H54 (cell line): ENCODE results near the gene CFAP74.

Source experiments
- DNase-seq: peaks from one replicate; pipeline ENCODE4 v3.0.0; 2011; ENCODE audit warnings: low spot score, mixed read lengths; ENCODE audit not compliant: insufficient read length
- FAIRE-seq: peaks from 3 replicates; lab custom pipeline; 2011; peaks lifted over from hg19 to GRCh38; lab: Jason Lieb, UNC
- POLR2A ChIP-seq: IDR thresholded peaks from 2 replicates; pipeline ENCODE4 v1.6.1; 2011; ENCODE audit warnings: low read depth, mild to moderate bottlenecking, low read length

The CFAP74 gene

GRCh38 chr1:1920608-1921458 lies 82.8 kb downstream of the CFAP74 start:
- FAIRE-seq = no peak
- no peak for DNase-seq
- TF ChIP-seq POLR2A = no peak

GRCh38 chr1:1920057-1920607 lies 83.5 kb downstream of the CFAP74 start:
- FAIRE-seq = no peak
- DNase-seq = no peak

DNA sequence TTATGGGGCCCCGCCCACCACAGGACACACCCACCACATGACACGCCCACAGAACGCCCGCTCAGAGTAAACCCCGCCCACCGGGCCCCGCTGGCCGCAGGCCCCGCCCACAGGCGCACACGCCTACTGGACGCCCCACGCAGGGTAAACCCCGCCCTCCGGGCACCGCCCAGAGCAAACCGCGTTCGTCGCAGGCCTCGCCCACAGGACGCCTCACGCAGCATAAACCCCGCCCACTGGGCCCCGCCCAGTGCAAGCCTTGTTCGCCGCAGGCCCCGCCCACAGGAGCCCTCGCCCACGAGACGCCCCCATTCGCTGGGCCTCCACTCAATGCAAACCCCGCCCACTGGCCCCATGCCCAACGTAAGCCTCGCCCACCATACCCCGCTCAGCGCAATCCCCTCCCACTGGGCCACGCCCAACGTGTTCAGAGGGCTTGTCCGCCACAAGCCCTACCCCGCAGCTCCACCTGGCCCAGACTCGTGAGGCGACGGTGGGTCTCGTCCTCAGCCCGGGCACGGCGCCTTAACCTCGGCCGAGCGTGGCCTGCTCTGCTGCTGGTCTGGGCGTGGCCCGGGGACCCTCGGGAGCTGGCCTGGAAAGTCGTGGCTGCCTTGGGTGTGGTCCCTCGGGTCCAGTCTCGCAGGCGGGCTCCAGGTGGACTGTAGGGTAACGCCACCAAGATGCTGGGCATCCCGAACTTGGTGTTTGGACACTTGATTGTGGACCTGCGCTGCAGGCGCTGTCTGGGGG lies 84.1 kb downstream of the CFAP74 start:
- no peak for TF ChIP-seq POLR2A
- peak; percentile 87 for DNase-seq
- FAIRE-seq = peak; percentile 66

More at GRCh38 chr1:1920057-1920607, 83.5 kb downstream of the CFAP74 start:
- no peak for TF ChIP-seq POLR2A

DNA sequence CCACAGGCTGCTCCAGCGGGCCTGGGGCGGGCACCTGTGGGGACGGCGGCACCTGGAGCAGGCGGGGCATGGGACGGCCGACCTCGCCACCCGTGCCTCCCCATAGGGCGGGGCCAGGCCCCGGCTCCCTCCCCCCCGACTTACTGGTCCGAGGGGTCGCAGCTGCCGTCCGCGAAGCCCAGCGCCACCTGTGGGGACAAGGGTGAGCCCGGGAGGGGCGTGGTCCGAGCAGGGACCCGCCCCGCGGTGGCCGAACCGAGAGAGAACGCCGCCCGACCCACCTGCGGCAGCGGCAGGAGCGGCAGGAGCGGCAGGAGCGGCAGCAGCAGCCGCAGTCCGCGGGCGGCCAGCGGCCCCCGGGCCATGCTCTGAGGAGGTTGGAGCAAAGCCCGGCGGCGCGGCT lies 84.7 kb downstream of the CFAP74 start, which contains the start of gene TMEM52:
Gene TMEM52 (minus strand): TSS at position 379 of the 403 bp plus-strand sequence. CDS start 14 bp downstream, at position 365.
- no peak for FAIRE-seq
- peak; percentile 35 for DNase-seq
- TF ChIP-seq POLR2A = no peak

GRCh38 chr1:1917995-1918900 lies 85.3 kb downstream of the CFAP74 start:
- no peak for DNase-seq
- no peak for TF ChIP-seq POLR2A
- no peak for FAIRE-seq

GRCh38 chr1:1917304-1917976 lies 86.1 kb downstream of the CFAP74 start:
- no peak for DNase-seq
- no peak for FAIRE-seq
- no peak for TF ChIP-seq POLR2A

- no peak for TF ChIP-seq POLR2A
- FAIRE-seq (no peak), DNase-seq (no peak)
Observed at GRCh38 chr1:1916851-1917251, 86.7 kb downstream of the CFAP74 start.

- FAIRE-seq (no peak), DNase-seq (no peak)
- no peak for TF ChIP-seq POLR2A
Observed at GRCh38 chr1:1915911-1916840, 87.4 kb downstream of the CFAP74 start.

GRCh38 chr1:1914971-1915692 lies 88.5 kb downstream of the CFAP74 start, which contains the start of gene CALML6:
CALML6 (plus strand) TSS chr1:1915260; CDS start chr1:1915281, 21 bp downstream.
- FAIRE-seq = no peak
- no peak for TF ChIP-seq POLR2A

GRCh38 chr1:1914101-1914970 lies 89.2 kb downstream of the CFAP74 start:
- no peak for TF ChIP-seq POLR2A
- DNase-seq (no peak), FAIRE-seq (no peak)

More at GRCh38 chr1:1914971-1915692, 88.5 kb downstream of the CFAP74 start, which contains the start of gene CALML6:
- DNase-seq = no peak
